ENCODE measurements around the gene CDH10.

CDH10 gene

DNA sequence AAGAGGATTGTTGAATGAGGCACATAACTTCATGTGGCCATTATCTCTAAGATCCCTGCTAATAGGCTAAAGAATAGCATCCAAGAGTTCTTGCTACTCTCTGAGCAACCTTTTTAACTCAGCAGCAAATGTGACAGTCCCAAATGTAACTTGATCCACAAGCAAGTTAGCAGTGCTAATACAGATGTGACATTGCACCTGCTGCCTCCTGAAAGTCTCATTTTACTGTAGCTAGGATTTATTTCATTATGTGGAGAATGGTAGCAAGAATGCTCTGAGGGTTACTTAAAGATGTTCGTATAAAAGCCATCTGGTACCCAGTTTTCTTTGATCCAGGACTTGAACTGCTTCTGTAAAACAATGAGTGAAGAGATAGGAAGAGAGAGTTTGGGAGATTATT, 45.8 kb downstream of the CDH10 start:
- DNase-seq (ENCODE audit: low spot score): no peak

DNA sequence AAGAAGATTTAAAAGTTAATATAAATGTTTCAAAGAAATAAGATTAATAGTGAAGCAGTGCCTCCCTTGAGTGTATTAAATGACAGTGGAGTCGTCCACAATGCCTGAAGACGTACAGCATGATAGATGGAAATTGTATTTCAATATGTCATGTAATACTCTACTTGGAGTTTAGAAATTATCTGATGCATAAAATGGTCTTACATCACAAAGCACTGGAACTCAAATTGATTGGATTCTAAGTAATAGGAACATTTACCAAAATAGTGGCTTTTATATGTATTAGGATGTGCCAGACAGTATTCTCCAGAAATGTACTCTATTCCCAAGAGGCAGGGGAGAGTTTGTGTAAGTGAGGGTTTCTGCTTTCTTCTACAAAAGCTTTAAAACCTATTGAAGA, 49.4 kb downstream of the CDH10 start:
- no peak for DNase-seq (ENCODE audit: low spot score)

DNA sequence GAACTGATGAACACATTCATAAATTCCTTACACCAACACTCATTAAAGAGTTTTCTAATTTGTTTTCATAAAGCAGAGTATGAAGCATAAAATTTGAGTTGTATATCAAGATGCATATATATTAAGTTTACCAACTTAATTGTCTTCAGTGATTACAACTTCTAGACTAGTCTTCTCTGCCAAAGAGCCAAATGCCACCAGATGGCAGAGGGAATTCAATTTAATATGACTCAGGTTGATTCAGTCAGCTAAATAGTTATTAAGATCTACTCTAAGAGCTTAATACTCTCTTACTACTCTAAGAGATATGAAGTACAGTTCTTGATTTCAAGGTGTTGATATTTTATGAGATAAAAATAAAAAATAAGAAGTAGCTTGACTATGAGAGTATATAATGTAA, 53.4 kb downstream of the CDH10 start:
- DNase-seq (ENCODE audit: low spot score): no peak

DNA sequence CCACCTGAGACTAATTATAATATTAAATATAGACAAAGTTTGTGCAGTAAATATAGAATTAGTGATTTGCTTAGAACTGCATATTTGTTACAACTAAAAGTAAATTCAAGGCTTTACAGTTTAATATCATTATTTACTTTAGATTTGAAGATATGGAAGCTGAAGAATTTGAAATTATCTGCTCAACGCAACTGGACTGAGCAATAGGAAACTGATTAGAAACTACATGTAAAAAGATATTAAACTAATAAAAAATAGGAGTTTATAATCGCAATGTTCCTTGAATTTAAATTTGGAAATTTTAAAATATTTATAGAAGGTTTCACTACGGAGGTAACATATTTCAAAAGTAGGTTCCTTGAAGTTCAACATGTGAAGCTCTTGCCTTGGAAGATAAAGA, 55.2 kb downstream of the CDH10 start:
- no peak for DNase-seq (ENCODE audit: low spot score)

DNA sequence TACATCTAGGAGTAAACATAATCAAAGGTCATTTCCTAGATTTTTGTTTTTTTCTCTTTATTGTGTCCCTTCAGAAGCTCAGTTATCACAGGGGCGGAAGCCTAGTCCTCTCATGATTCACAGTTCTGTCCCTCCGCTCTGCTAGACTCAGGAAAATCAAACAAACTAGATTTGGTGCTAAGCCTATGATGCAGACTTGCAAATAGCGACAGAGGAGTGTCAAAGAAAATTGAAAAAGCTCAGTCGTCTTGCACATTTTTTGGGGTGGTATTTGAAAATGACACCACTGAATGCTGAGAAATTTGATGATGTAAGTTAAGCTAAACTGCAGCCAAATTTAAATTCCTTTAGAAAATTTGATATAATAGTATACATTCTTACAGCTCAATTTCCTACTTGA, 59.0 kb downstream of the CDH10 start:
- no peak for DNase-seq (ENCODE audit: low spot score)

DNA sequence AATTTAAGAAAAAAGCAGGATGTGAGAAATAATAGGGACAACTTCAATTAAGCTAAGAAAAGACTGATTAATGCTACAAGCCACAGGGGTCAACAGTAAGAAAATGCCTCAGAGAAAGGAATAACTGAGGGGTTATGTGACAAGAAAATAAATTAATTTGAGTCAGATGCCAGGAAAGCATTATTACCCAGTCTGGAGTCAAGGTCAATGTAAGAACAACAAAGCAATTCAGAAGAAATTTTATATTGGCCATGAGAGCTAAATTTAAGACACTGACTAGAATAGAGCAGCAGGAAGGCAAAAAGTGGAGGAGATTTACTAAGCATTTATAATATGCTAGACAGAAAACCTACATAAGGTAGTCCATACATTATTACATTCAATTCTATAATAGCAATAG, 73.5 kb downstream of the CDH10 start:
- no peak for DNase-seq (ENCODE audit: low spot score)

DNA sequence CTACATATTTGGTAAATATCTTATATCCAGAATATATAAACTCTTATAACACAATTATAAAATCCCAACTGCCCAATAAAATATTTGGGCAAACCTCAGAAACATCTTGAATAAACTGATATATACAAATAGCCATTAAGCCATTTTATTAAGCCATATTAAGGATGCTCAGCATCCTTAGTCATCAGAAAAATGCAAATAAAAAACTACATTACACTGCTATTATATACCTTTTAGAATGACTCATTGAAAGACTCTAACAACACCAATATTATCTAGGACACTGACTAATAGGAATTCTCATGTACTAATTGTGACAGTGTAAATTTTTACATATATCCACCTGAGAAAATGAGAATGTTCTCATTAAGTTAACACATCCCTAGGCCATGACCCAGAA, 77.8 kb downstream of the CDH10 start:
- no peak for DNase-seq (ENCODE audit: low spot score)

DNA sequence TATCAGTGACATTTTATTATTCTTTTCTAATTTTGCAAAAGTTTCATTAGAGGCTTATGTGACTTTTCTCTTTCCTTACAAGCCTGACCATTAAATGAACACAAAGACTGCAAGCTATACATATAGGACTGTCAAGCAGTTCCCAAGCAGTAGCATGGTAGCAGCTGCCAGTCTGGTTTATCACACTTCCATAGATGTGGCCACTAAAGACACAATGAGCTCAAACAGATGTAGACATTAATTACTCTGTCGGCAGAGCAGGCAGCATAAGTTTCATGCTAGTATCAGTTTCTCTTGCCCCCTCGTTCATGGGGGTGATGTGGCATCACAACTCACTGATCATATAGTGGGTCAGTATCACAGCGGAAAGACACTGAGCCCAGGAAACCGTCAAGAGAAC, 89.5 kb downstream of the CDH10 start:
- no peak for DNase-seq (ENCODE audit: low spot score)

DNA sequence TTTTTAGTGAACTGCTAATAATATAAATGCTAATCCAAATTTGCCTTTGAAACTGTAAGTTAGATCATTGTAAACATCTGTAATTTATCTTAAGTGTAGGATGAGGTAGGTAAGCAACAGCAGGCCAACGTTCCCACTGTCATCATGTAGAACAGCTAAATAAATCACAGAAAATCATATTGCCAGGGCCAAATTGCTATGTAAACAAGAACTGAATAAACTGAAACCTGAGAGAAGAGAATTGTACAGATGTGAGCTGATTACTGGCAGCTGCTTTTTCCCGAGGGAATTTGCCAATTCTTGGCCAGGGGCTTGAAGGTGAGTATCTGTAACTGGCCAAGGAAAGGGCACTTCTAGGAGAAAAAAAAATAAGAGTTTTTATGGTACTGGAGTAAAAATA, 97.6 kb downstream of the CDH10 start:
- DNase-seq (ENCODE audit: low spot score): no peak

DNA sequence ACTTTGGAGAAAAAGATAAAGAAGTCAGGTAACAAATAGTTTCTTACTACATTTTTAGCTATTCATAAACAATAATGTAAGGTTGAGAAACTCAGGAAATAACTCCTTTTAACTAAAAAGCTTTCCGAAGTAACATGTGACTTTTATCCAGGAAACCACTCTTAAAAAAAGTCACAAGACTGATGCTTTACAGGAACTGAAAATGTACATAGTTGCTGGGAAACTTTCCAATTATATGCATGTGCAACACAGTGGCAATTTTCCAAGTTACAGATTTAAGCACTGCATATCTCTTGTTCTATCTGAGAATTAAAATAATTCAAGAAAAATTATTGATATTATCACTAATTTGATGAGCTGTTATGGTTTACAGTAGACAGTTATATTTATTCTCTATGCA, 105.2 kb downstream of the CDH10 start:
- DNase-seq (ENCODE audit: low spot score): no peak

DNA sequence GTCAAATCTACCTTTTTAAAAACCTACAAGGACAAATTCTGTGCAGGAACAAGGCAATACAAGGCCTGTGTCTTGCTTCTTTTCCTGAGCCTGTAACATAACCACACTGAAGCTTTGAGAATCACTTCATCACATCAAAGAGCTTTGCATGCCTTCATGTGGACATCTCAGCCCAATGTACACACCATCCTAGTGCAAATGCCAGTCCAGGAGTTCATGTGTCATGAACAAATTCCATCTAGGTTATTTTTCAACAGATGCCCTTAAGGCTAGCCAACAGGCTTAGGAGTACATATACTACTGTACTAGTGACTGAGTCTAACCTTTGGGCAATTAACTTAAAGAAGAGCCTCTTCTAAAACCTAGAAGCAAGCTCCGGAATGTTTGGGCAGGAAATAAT, 106.4 kb downstream of the CDH10 start:
- no peak for DNase-seq (ENCODE audit: low spot score)

DNA sequence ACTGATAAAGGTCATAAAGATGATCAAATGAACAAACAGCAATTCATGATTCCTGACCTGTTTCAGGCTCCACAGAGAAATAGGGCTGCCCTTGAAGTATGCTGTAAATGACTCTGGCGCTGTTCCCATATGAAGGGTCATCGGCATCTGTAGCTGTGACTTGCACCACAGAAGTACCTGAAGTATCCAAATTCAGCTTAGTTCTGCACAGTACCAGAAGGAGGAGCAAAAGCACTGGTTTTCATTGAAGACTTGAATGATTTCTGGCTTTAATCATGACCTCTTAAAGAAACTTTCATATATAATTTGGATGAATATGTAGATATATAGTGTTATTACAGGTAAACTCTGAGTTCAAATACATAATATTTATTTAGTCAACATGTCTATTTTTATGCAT, 109.1 kb downstream of the CDH10 start:
- no peak for DNase-seq (ENCODE audit: low spot score)

DNA sequence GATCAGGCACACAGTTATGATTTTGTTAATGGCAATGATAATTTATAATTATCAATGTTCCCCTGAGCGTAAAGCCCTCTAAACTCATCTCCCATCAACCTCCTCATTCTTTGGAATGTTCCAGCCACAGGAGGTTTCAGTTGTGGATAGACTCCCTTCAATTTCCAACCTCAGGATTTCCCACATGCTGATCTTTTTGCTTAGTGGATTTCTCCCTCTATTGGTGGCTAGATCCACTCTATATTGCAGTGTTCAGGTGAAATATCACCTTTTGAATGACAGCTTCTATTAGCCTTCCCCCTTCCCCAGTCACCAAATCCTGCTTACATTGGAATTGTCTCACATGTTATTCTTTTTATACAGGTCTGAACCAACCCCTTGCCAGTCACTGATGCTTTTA, 113.9 kb downstream of the CDH10 start:
- no peak for DNase-seq (ENCODE audit: low spot score)

DNA sequence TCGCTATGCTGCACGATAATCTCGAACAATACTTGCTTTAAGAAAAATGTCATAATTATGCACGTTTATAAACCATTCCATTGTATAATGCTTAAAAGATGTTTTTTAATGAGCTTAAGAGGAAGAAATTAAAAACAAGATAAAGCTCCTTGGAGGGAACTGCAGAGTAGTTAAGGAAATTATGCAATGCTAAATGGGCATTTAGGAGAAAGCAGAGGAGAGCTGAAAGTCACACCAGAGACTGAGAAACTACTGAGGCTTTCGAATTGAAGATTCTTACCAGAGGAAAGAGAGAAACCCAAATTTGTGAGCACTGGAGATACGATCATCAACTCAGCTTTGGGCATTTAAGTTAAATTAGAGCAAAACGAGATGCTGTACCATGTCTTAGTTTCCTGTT, 119.4 kb downstream of the CDH10 start:
- DNase-seq (ENCODE audit: low spot score): no peak

DNA sequence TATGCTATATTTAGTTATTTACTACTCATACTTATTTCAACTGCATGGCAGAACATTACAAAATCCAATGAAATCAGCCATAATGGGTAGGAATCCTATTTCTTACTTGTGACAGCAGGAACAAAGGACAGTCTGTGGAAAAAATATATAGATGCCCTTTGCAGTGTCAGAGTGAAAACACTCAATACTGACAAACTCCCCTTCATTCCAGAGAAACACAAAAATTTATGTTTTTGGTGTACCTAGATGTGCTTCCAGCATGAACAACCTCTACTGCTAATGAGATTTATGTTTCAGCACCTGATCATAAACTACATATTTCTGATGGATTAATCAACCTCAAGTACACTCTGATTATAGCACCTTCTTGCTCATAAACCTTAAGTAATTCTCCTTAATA, 132.4 kb downstream of the CDH10 start:
- DNase-seq (ENCODE audit: low spot score): no peak

DNA sequence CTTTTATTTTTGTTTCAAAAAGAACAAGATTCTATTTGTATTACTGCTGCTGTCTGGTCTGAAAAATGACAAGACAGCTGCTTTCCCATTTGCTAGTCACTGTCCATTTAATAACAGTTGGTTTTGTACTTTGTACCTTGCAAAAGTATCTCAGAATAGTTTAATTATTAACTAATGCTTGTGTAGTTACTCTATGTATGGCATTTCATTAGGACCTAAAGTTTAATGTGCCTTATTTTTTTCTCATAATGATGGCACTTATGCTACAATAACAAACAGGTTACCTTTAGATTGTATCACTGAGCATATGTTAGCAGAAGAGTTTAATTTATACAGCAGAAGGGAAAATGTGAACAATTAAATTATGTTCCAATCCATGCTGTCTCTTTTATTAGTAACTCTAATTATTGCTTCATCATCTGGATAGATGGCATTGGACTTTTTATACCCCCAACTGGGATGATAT, 134.2 kb downstream of the CDH10 start:
- DNase-seq (ENCODE audit: low spot score): peak; percentile 4

DNA sequence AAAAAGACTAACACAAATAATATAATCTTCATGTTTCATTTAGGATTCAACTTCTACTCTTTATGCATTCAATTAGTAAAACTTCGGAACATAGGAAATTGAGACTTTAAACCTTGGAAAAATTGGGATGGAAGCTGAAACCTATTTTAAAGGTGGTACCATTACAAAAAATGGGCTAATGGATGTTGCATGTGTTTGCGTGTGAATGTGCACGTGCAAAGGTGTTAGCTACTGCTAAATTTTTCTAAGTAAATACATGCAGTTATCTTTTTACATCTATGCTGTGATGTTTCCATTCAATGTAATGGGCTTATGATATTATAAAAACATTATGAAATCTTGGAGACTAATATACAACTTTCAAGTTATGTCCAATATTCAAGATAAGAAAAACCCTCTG, 134.8 kb downstream of the CDH10 start:
- no peak for DNase-seq (ENCODE audit: low spot score)

DNA sequence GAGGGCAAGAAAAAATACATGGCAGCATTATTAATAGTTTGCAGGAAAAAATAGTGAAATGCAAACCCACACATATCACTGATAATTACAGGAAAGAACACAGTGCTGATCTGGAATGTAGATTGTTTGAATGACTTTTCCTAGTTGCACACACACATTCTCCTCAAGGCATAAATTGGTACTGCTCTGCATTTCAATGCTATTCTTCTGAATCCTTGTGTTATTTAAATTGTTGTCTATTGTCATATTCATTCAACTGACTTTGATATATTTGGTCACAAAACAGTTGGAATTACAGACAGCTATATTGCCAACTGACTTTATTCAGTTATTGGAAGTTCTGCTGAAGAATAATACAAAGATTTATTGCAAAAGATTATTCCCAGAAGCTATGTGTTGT, 139.5 kb downstream of the CDH10 start:
- no peak for DNase-seq (ENCODE audit: low spot score)

DNA sequence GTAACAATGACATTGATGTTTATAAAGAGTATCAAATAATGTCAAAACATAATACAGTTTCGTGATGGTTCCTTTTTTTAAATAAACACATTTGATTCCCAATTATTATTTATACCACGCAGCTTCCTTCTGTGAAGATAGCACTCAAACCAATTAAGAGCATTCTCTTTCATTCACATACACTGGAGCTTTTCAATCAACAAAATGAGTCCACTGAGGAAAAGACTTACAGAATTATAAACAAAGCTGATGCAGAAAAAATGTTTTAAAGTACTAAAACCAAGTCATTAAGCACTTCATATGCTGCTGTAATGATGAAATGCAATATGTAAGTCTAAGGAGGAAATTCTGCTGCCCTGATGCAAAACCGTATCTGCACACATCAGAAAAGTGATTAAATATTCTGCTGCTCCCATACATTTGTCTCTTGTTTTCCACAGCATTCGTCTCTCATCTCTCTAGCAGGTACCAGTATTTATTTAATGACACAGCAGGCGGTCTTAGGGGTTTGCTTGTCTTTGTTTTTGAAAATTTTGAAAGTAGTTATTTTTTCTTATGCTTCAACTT, 147.1 kb downstream of the CDH10 start:
- no peak for DNase-seq (ENCODE audit: low spot score)

DNA sequence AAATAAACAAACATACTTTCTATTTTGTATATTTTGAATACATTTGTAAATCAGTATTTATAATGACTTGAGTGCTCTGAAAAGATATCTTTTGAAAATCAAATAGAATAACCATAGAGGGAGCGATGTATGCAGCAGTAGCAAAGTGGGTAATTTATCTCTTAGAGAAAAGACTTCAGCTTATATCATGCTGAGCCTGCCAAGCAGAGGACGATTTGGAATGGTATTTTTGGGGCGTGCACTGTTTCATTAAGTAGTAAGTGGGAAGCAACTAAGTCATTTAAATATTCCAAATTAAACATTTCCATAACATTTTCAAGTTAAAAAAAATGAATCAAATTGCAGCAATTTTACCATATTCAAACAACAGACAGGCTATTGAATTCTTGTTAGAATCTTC, 147.6 kb downstream of the CDH10 start:
- DNase-seq (ENCODE audit: low spot score): no peak

DNA sequence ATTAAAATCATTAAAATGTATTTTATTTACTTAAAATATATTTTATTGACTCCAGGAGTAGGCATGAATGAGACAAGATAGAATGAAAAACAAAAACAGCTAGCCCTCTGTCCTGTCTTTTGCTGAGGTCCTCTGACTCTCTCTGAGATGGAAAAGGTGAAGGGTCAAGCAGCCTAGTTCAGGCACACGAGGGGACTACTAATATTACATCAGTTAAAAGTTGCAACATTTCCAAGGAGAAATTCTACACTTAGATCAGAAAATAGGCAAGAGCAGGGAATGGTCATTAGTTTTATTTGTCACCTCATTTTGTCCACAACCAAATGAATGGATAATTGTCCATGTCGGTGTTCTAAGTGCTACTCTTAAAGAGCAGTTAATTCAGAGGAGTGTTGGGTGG, 148.5 kb downstream of the CDH10 start:
- DNase-seq (ENCODE audit: low spot score): no peak

DNA sequence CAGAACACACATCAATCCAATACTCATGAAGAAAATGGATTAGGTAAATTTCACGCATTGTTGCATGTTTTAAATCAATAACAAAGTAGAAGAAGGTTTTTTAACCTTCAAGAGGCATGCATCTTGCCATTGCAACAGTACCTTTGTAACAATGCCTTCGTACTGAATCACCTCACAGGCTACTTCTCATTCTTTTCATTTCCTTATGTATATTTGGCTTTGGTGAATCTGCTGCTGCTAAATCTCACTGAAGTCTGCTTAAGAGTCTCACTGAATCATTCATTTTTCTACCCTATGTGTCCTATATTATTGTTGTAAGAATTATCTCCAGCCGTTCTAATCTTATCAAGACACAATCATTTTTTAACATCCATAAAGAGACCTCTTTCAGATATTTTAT, 152.5 kb downstream of the CDH10 start:
- DNase-seq (ENCODE audit: low spot score): peak; percentile 31

DNA sequence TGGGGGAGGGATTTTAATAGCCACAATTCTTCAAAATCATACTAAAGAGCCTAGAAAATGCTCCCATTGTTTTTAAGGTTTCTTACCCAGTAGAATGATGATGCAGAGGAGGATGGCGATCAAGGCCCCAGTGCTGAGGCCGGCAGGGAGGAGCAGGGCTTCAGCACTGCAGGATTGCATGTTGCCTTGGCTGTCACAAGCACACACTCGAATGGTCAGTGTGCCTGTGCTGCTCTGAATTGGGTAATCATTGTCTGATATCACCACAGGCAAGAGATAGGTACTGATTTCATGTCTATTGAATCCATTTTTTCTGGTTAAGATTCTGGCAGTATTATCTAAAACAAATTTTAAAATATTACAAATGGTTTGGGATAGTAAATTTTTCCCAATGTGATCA, 153.3 kb downstream of the CDH10 start:
- DNase-seq (ENCODE audit: low spot score): no peak

DNA sequence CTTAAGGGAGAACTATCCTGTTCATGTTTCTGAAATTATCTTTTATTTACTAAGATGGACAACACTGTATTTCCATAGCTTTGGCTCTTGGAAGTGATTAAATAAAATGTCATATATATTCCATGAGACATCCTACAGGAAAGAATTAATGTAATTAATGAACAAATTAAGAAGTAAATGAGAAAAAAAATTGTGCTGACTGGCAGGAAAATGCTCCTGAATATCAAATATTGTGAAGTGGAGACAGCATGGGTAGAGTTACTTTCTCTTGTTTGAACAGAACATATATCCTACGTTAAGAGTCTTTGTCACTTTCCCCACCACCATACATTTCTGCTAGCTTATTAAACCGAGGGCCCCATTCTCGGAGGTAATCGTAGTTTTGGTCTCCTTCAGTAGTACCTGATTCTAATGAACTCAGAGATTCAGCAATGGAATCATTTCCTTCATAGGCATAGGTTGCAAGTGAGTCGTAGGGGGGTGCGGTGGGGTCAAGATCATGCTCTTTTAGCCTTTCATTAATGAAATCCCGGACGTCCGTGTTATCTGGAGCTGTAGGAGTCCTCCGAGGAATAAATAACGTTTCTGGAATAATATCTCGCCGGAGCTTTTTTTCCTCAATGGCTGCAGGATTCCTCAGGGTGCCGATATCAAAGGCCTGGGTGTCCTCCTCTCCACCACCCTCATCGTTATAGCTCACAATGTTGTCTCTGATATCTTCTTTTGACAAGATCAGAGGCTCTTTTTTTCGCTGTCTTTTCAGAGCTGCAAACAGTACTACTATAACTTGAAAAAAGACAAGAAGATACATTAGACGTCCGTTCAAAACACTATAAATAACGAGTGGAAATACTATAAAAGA, 157.2 kb downstream of the CDH10 start:
- no peak for DNase-seq (ENCODE audit: low spot score)

All from kidney tubule cell (primary cell).